Stimulated activated CD8-positive, alpha-beta memory T cell treated with anti-CD3 and anti-CD28 coated beads, Interleukin-4, amount 100 ng/mL, for 1 hour (primary cell): ENCODE data around the gene ZBTB39.
A peak's percentile ranks its signal among the peaks of the same experiment; 100 is the strongest.
"Not testable (repeated sequence)": the region's sequence is repeated elsewhere in the genome, so short reads cannot be mapped to it uniquely, and the experiment has no call there.

Experiments used
- DNase-seq, 2 donors: peaks; one replicate each; pipeline ENCODE4 v3.0.0-alpha.2; 2020; ENCODE audit warnings: low read depth in 2 of 2, low spot score in 1 of 2

The ZBTB39 gene

GRCh38 chr12:57005980-57006808 is at the start of gene ZBTB39:
Gene ZBTB39 (minus strand): TSS chr12:57006546. CDS start chr12:57004917, 1,629 bp downstream.
- DNase-seq = peak; percentile 16 to 45

GRCh38 chr12:57055824-57056223 is 49.5 kb upstream of the ZBTB39 start:
- no peak for DNase-seq

GRCh38 chr12:57053901-57054300 is 47.6 kb upstream of the ZBTB39 start:
- DNase-seq = not testable (repeated sequence)

DNA sequence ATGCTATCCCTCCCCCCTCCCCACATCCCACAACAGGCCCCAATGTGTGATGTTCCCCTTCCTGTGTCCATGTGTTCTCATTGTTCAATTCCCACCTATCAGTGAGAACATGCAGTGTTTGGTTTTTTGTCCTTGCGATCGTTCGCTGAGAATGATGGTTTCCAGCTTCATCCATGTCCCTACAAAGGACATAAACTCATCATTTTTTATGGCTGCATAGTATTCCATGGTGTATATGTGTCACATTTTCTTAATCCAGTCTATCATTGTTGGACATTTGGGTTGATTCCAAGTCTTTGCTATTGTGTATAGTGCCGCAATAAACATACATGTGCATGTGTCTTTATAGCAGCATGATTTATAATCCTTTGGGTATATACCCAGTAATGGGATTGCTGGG is 46.8 kb upstream of the ZBTB39 start:
- not testable (repeated sequence) for DNase-seq

GRCh38 chr12:57051011-57051410 is 44.7 kb upstream of the ZBTB39 start:
- no peak for DNase-seq

DNA sequence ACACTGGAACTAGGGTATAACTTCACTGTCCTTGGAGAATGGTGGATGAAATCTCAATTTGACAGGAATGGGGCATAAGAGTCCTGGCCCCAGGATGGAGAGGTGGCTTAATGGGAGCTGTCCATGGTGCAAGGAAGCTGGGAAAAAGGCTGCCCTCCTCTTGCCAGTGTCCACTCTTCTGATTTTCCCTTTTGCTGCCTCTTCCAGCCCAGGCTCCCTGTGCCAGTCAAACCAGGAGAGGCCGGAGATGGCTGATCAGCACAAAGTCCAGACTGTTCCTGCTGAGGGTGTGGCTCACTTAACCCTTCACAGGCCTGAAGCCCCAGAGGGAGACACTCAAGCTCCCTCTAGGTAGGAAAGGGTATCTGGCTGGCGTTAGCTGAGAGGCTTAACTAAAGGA is 43.5 kb upstream of the ZBTB39 start, which contains the start of gene MYO1A:
Gene MYO1A (minus strand): TSS at position 240 of the 400 bp plus-strand sequence. CDS start 1,806 bp downstream, outside the sequence.
- DNase-seq = no peak

DNA sequence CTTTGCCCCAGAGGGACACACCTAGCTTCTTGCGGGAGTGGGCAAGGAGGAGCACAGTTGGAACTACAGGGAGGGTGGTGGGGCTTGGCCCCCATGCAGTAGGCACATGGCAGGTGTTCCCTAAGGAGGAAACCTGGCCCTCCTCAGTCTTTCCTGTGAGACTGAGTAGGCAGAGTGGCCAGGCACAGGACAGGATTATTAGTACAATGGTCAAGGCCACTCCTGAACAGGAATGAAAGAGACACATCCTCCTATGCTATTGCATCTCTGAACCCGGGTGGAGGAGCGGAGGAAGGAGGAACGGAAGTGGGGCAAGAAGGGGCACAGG is 42.7 kb upstream of the ZBTB39 start:
- no peak for DNase-seq

DNA sequence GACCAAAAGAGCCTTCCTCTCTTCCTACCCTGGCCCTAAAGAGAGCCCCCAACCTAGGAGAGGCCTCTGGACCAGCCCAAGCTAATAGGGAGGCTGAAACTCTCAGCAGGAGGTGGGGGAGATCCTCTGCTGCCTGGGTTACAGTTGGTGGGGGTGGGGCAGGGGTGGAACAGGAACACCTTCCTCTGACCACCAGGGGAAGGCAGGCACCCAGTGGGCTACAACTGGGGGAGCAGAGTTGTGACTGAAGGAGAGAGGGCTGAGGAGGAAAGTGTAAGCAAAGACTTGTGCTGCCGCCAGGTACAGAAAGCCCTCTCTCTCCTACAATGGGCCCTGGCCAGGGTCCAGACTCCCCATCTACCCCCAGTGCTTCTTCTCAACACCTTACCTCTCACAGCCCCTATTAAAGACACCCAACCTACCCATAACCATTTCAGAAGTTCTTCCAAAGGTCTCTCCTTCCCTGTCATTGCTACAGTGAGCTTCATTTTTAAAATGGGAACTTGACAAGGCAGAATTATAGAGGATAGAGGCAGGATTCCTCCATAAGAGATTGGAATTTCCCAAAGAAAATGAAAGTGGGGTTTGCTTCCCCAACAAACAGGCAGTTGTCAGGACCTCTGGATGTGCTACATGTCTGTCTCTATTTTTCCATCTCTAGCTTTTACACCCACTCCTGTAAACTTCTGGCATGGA is 42.2 kb upstream of the ZBTB39 start:
- no peak for DNase-seq

DNA sequence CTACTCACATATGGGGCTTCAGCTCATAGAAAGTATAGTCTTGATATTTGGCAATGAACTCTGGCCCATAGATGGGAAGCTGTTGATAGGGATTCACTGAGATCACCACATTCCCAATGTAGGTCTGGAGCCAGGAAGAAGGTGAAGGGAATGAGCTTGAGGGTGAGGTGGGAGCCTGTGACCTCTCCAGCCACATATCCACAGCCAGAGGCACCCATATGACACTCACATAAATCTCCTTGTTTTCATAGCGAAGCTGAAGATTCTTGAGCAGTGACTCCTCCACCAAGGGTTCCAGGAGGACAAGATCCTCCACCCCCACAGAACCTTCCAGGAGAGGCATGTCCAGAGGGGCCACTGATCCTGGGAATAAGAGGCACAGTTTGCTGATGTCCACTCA is 41.6 kb upstream of the ZBTB39 start:
- DNase-seq = no peak

GRCh38 chr12:57046947-57047890 is 40.9 kb upstream of the ZBTB39 start:
- DNase-seq = no peak

- no peak for DNase-seq
Measured at GRCh38 chr12:57046086-57046791, 39.9 kb upstream of the ZBTB39 start.

- no peak for DNase-seq
Measured at GRCh38 chr12:57044889-57045288, 38.5 kb upstream of the ZBTB39 start.

DNA sequence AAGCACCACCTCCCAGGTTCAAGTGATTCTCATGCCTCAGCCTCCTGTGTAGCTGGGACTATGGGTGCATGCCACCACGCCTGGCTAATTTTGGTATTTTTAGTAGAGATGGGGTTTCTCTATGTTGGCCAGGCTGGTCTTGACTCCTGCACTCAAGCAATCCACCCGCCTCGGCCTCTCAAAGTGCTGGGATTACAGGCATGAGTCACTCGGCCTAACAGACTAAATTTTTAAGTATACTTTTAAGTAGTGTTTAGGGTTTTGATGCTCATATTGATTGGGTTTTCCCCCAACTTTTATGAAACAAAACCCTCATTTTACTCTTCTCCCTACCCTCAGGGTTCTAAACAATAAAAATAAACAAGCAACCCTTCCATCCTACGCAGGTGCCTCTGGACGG is 38.1 kb upstream of the ZBTB39 start:
- DNase-seq = no peak

DNA sequence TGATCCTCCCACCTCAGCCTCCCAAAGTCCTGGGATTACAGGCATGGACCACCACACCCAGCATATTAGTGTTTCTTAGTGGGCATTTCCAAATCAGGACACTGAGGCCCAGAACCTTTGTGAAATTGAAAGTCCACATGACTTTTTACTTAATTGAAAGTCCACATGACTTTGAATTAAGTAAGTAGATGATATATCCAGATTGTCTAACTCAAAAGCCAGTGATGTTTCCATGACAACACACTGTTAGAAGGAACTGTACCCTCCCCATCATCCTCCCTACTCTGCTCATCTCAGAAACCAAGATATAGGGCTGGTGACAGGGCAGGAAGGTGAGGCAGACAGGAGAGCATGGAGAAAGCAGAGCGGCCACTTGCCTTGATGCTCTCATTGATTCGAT is 36.3 kb upstream of the ZBTB39 start:
- DNase-seq = no peak

GRCh38 chr12:57040750-57041149 is 34.4 kb upstream of the ZBTB39 start:
- DNase-seq = no peak

DNA sequence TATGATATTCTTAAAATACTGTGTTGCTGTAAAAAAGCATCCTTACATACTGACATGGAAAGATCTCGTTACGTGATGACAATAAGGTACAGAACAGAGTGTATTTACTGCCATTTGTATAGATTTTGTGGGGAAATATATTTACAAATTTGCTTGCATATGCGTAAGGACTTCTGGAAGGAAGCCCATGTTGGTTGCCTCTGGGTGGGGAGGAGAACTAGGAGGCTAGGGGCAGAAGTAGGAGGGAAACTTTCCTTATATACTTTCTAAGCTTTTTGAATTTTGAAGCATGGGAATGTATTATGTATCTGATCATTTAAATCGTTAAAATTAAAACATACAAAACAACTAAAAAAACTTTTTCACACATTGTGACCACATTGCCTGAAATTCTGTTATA is 33.9 kb upstream of the ZBTB39 start:
- no peak for DNase-seq

- DNase-seq = no peak
Measured at GRCh38 chr12:57039016-57039798, 32.9 kb upstream of the ZBTB39 start.

DNA sequence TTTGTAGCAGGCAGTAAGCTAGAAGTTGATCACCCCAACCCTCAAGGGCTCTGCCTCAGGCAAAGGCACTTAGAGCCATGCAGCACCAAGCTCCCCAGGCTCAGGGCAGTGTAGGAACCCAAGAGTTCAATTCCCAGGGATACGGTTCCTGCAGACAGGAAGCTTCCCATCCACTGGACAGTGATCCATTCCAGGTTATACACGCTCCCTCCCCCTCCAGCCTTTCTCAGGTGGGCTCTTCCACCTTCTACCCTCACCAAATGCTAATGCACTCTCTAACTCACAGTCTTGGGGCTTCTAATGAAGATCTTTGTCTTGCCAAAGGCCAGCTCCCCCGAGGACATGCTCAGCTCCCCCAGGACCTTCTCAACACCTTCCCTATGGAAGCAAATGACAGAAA is 30.9 kb upstream of the ZBTB39 start:
- DNase-seq = no peak

DNA sequence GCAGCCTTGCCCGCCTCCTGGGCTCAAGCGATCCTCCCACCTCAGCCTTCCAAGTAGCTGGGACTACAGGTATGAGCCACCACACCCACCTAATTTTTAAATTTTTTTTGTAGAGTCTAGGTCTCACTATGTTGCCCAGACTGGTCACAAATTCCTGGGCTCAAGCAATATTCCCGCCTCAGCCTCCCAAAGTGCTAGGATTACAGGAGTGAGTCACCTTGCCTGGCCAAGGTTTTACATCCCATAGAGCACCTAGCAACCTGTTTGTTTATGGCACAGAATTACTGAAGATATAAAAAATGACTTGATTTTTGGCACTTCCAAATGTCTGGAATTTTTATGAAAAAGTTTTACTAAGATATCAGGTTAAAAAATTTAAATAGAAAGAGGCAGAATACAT is 27.1 kb upstream of the ZBTB39 start:
- DNase-seq = no peak

DNA sequence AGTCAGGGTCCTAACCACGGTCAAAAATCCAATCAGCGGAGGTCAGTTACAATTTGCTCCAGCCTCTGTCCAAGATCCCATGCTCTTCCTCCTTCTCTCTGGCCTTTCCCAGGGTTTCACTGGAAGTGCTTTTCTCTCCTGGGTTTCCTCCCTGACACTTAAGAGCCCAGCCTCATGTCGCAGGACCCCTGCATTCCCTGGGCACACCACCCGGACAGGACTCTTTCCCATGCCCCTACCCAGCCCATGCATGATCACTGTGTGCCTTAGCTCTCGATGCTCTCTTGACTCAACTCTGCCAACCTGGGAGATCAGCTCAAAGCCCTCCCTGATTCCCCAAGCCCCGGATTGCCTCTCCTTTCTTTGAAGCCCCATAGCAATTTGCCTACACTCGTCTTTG is 25.4 kb upstream of the ZBTB39 start:
- no peak for DNase-seq
